K562 (cell line): ENCODE results near the gene CALM3. TPM values are rescaled to one million over a fixed set of nuclear protein-coding genes. Genes with fewer than 3 reads are reported as not detected.

ENCODE experiments used
- ARID2 ChIP-seq: fragments of 450-650 bp; IDR thresholded peaks from 2 replicates; pipeline ENCODE4 v1.6.1; 2017; ENCODE audit warnings: antibody characterized with exemption, mild to moderate bottlenecking
- CCAR2 ChIP-seq: fragments of 200-400 bp; formaldehyde crosslinking; IDR thresholded peaks from 2 replicates; pipeline ENCODE4 v1.6.1; 2017; ENCODE audit warnings: mild to moderate bottlenecking, low read depth, low read length
- COPS2 ChIP-seq: fragments of 450-650 bp; conservative IDR thresholded peaks from 2 replicates; pipeline ENCODE4 v1.6.1; 2016; ENCODE audit warnings: mild to moderate bottlenecking, moderate library complexity
- DPF2 ChIP-seq: fragments of 450-650 bp; IDR thresholded peaks from 2 replicates; pipeline ENCODE4 v1.6.1; 2016
- EHMT2 ChIP-seq: fragments of 450-650 bp; IDR thresholded peaks from 2 replicates; pipeline ENCODE4 v1.6.1; 2018; ENCODE audit warnings: antibody characterized with exemption
- FOSL1 ChIP-seq: fragments of 200-800 bp; sonication (Bioruptor generic); conservative IDR thresholded peaks from 2 replicates; pipeline ENCODE4 v1.6.1; 2016; ENCODE audit warnings: missing genetic modification characterization, missing compliant biosample characterization
- GMEB1 ChIP-seq: fragments of 250-450 bp; sonication (Bioruptor Pico); IDR thresholded peaks from 2 replicates; pipeline ENCODE4 v1.4.0; 2020; ENCODE audit warnings: mild to moderate bottlenecking
- HDAC8 ChIP-seq: fragments of 450-650 bp; IDR thresholded peaks from 2 replicates; pipeline ENCODE4 v1.6.1; 2016; ENCODE audit warnings: mild to moderate bottlenecking, missing genetic modification characterization, moderate library complexity, missing compliant biosample characterization
- NCOA2 ChIP-seq, 2 experiments: fragments of 450-650 bp; IDR thresholded peaks; 2 replicates each; pipeline ENCODE4 v1.6.1; 2018; ENCODE audit warnings: mild to moderate bottlenecking in 2 of 2, moderate library complexity in 1 of 2; ENCODE audit not compliant: partially characterized antibody in 2 of 2
- POLR2G ChIP-seq: fragments of 200-400 bp; formaldehyde crosslinking; IDR thresholded peaks from 2 replicates; pipeline ENCODE4 v1.6.1; 2017; ENCODE audit warnings: low read depth, mild to moderate bottlenecking, antibody characterized with exemption, low read length, moderate library complexity
- POU5F1 ChIP-seq: fragments of 150-350 bp; IDR thresholded peaks from 2 replicates; pipeline ENCODE4 v1.6.1; 2014; ENCODE audit warnings: borderline replicate concordance, low read length, low read depth, mild to moderate bottlenecking; ENCODE audit not compliant: partially characterized antibody
- PRPF4 ChIP-seq: fragments of 200-400 bp; formaldehyde crosslinking; IDR thresholded peaks from one replicate; pipeline ENCODE4 v1.6.1; 2017; ENCODE audit warnings: low read length, low read depth, mild to moderate bottlenecking; ENCODE audit not compliant: insufficient read depth, poor library complexity, severe bottlenecking
- RAD51 ChIP-seq: fragments of 450-650 bp; IDR thresholded peaks from 2 replicates; pipeline ENCODE4 v1.7.1; 2016; ENCODE audit warnings: low read depth, mild to moderate bottlenecking, borderline replicate concordance
- SUPT5H ChIP-seq: fragments of 450-650 bp; IDR thresholded peaks from 2 replicates; pipeline ENCODE4 v1.6.1; 2016
- TAF1 ChIP-seq: IDR thresholded peaks from 2 replicates; pipeline ENCODE4 v1.6.1; 2011; ENCODE audit warnings: mild to moderate bottlenecking, low read length, moderate library complexity; ENCODE audit not compliant: insufficient read depth, control insufficient read depth, severe bottlenecking; ENCODE audit errors: extremely low read depth
- TCF7 ChIP-seq: sonication (generic); IDR thresholded peaks from 2 replicates; pipeline ENCODE4 v1.6.1; 2016; ENCODE audit warnings: antibody characterized with exemption, borderline replicate concordance
- TEAD2 ChIP-seq: fragments of 450-650 bp; IDR thresholded peaks from 2 replicates; pipeline ENCODE4 v1.6.1; 2016; ENCODE audit warnings: missing genetic modification characterization, control low read depth, missing compliant biosample characterization
- ZFPM2 ChIP-seq: fragments of 250-450 bp; sonication (Bioruptor Pico); IDR thresholded peaks from 2 replicates; pipeline ENCODE4 v1.5.1; 2022; ENCODE audit warnings: mild to moderate bottlenecking
- ZNF124 ChIP-seq: sonication (generic); formaldehyde crosslinking; IDR thresholded peaks from 2 replicates; pipeline ENCODE4 v1.8.1; 2022; ENCODE audit warnings: missing genetic modification reagents
- ZNF175 ChIP-seq: fragments of 200-800 bp; sonication (Bioruptor generic); IDR thresholded peaks from 2 replicates; pipeline ENCODE4 v1.6.1; 2016; ENCODE audit warnings: low read depth, mild to moderate bottlenecking, missing genetic modification characterization, missing compliant biosample characterization
- ZNF586 ChIP-seq: fragments of 450-650 bp; formaldehyde crosslinking; conservative IDR thresholded peaks from 2 replicates; pipeline ENCODE4 v1.4.0; 2020; ENCODE audit warnings: mild to moderate bottlenecking, moderate library complexity
- polyA plus RNA-seq, 8 experiments: library from polyadenylated mRNA; depleted of rRNA in 4 of 8; stranded (reverse) in 5 of 8; unstranded in 3 of 8; fragments of >200 nt; fragmentation: Nextera tagmentation in 2 of 8; fragmentation: Illumina TruSeq in 1 of 8; extraction: Ambion mirVana in 2 of 8; extraction: Trizol in 1 of 8; gene quantifications; 2 replicates each; pipeline versions ENCODE4 v1.2.1 to v1.2.3, GENCODE V29; 2011 to 2014; ENCODE audit warnings: inconsistent platforms in 1 of 8, missing spikeins in 1 of 8
- total RNA-seq, 7 experiments: library from RNA; depleted of rRNA in 6 of 7; stranded (reverse); fragments of >200 nt in 6 of 7; fragmentation: Illumina TruSeq in 2 of 7; extraction: Trizol in 2 of 7; gene quantifications; 2 replicates each; pipeline versions ENCODE4 v1.2.1 to v1.2.3, GENCODE V29; 2011 to 2021; ENCODE audit warnings: low replicate concordance in 1 of 7
- TF ChIP-seq, protein P1 (sequence below): fragments of 450-650 bp; formaldehyde crosslinking; IDR thresholded peaks from 2 replicates; pipeline ENCODE4 v1.4.0; 2022; ENCODE audit warnings: missing genetic modification characterization
- TF ChIP-seq, protein P2 (sequence below): fragments of 200-800 bp; sonication (Bioruptor generic); IDR thresholded peaks from 2 replicates; pipeline ENCODE4 v1.6.1; 2017; ENCODE audit warnings: missing genetic modification characterization, missing compliant biosample characterization
- TF ChIP-seq, protein P3 (sequence below): fragments of 450-650 bp; formaldehyde crosslinking; IDR thresholded peaks from 2 replicates; pipeline ENCODE4 v1.4.0; 2020; ENCODE audit warnings: mild to moderate bottlenecking

The CALM3 gene
- total and polyA plus RNA-seq, 9 of the 15 experiments (the other 6 are each of a cell fraction or from before 2014, with no cell fraction given), result 34.6 to 350 (median 156) TPM

- TF ChIP-seq, protein P1, sequence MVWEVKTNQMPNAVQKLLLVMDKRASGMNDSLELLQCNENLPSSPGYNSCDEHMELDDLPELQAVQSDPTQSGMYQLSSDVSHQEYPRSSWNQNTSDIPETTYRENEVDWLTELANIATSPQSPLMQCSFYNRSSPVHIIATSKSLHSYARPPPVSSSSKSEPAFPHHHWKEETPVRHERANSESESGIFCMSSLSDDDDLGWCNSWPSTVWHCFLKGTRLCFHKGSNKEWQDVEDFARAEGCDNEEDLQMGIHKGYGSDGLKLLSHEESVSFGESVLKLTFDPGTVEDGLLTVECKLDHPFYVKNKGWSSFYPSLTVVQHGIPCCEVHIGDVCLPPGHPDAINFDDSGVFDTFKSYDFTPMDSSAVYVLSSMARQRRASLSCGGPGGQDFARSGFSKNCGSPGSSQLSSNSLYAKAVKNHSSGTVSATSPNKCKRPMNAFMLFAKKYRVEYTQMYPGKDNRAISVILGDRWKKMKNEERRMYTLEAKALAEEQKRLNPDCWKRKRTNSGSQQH (CRISPR knock-in tag), result no peak
- TF ChIP-seq COPS2 (no peak), TEAD2 (no peak), ARID2 (no peak), ZNF586 (CRISPR knock-in tag) (no peak), SUPT5H (no peak), POLR2G (peak; percentile 42), GMEB1 (CRISPR knock-in tag) (no peak), ZFPM2 (CRISPR knock-in tag) (no peak), ZNF175 (CRISPR knock-in tag) (no peak), TCF7 (no peak), CCAR2 (no peak), FOSL1 (tag) (no peak), ZNF124 (CRISPR knock-in tag) (no peak), POU5F1 (no peak), DPF2 (peak; percentile 46), RAD51 (no peak), TAF1 (no peak), EHMT2 (no peak), NCOA2 (IDR thresholded peaks at IDR 0.05; ENCODE audit: partially characterized antibody in 2 of 2) (no peak), HDAC8 (tag) (no peak), PRPF4 (no peak)
- TF ChIP-seq, protein P2, sequence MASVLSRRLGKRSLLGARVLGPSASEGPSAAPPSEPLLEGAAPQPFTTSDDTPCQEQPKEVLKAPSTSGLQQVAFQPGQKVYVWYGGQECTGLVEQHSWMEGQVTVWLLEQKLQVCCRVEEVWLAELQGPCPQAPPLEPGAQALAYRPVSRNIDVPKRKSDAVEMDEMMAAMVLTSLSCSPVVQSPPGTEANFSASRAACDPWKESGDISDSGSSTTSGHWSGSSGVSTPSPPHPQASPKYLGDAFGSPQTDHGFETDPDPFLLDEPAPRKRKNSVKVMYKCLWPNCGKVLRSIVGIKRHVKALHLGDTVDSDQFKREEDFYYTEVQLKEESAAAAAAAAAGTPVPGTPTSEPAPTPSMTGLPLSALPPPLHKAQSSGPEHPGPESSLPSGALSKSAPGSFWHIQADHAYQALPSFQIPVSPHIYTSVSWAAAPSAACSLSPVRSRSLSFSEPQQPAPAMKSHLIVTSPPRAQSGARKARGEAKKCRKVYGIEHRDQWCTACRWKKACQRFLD (CRISPR knock-in tag), result peak; percentile 84; the same call in 1 of the 2 replicates
- TF ChIP-seq, protein P3, sequence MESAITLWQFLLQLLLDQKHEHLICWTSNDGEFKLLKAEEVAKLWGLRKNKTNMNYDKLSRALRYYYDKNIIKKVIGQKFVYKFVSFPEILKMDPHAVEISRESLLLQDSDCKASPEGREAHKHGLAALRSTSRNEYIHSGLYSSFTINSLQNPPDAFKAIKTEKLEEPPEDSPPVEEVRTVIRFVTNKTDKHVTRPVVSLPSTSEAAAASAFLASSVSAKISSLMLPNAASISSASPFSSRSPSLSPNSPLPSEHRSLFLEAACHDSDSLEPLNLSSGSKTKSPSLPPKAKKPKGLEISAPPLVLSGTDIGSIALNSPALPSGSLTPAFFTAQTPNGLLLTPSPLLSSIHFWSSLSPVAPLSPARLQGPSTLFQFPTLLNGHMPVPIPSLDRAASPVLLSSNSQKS (CRISPR knock-in tag), result no peak
Measured at GRCh38 chr19:46629546-46630025, 28.5 kb downstream of the CALM3 start (continued).
